GM12878 (cell line): ENCODE measurements around the gene FOXK2. TPM values are rescaled to one million over a fixed set of nuclear protein-coding genes. Genes with fewer than 3 reads are reported as not detected.

Experiments used
- ATAC-seq: fragments of 200-7000 bp; cut with Tn5 transposase; 3 replicates; pipeline ENCODE4 v1.9.1; 2020; ENCODE audit warnings: mild to moderate bottlenecking, moderate library complexity
- BruUV-seq: library from RNA; stranded (reverse); fragments of 400-500 nt; replicated peaks from 2 replicates; lab custom pipeline; 2021; lab: Mats Ljungman, UMichigan
- CTCF ChIA-PET: fragments of 300-600 bp; sonication (Branson Sonifier 250); formaldehyde crosslinking; extraction: SDS; loops from one replicate; lab custom pipeline; 2021; ENCODE audit warnings: inconsistent platforms; lab: Yijun Ruan, JAX
- POLR2A ChIA-PET: fragments of 350-600 bp; formaldehyde crosslinking; extraction: SDS; loops from one replicate; lab custom pipeline; 2021; ENCODE audit warnings: inconsistent platforms; lab: Charles Lee
- RAD21 ChIA-PET: fragments of 300-600 bp; sonication (Branson Sonifier 250); formaldehyde crosslinking; loops from one replicate; lab custom pipeline; 2023; ENCODE audit warnings: antibody characterized with exemption; ENCODE audit not compliant: unreplicated experiment; lab: Charles Lee
- SMC1A ChIA-PET: fragments of 300-600 bp; sonication (Branson Sonifier 250); formaldehyde crosslinking; loops from one replicate; lab custom pipeline; 2023; ENCODE audit not compliant: unreplicated experiment, uncharacterized antibody; lab: Charles Lee
- DNase-seq: peaks from one replicate; pipeline ENCODE4 v3.0.0-alpha.2; 2011; ENCODE audit warnings: low read depth, low spot score
- FAIRE-seq: peaks from 3 replicates; lab custom pipeline; 2011; peaks lifted over from hg19 to GRCh38; lab: Jason Lieb, UNC
- H2AFZ ChIP-seq: 2 replicates; pipeline ENCODE4 v1.6.0; 2011; ENCODE audit warnings: low read depth, low read length, control low read depth; ENCODE audit not compliant: control insufficient read depth
- H3K27ac ChIP-seq: 2 replicates; pipeline ENCODE4 v1.5.1; 2011; ENCODE audit warnings: control low read depth; ENCODE audit not compliant: control insufficient read depth, insufficient read depth
- H3K27me3 ChIP-seq, 2 experiments: replicated peaks in 1 of 2; 2 replicates each; pipeline versions ENCODE4 v1.6.0 to v1.6.1; 2011; ENCODE audit warnings: low read length in 1 of 2; ENCODE audit not compliant: control insufficient read depth in 2 of 2, insufficient read depth in 2 of 2
- H3K36me3 ChIP-seq, 2 experiments: 2 replicates each; pipeline ENCODE4 v1.5.1; 2011; ENCODE audit warnings: low read length in 1 of 2; ENCODE audit not compliant: control insufficient read depth in 2 of 2, insufficient read depth in 2 of 2
- H3K4me1 ChIP-seq: 2 replicates; pipeline ENCODE4 v1.6.1; 2011; ENCODE audit warnings: mild to moderate bottlenecking, low read length, moderate library complexity, mixed read lengths; ENCODE audit not compliant: control insufficient read depth, insufficient read depth
- H3K4me2 ChIP-seq: 2 replicates; pipeline ENCODE4 v1.6.0; 2011; ENCODE audit warnings: control low read depth; ENCODE audit not compliant: control insufficient read depth, insufficient read depth
- H3K4me3 ChIP-seq: fragments of 200-600 bp; sonication (generic); 2 replicates; pipeline ENCODE4 v1.5.1; 2016
- H3K79me2 ChIP-seq: 2 replicates; pipeline ENCODE4 v1.6.0; 2011; ENCODE audit warnings: low read length; ENCODE audit not compliant: control insufficient read depth, insufficient read depth
- H3K9ac ChIP-seq: 2 replicates; pipeline ENCODE4 v1.8.0; 2011; ENCODE audit warnings: low read length, control low read depth, mixed read lengths; ENCODE audit not compliant: control insufficient read depth, insufficient read depth
- H3K9me3 ChIP-seq: replicated peaks from 3 replicates; pipeline ENCODE4 v1.5.1; 2011; ENCODE audit warnings: mild to moderate bottlenecking, low read length; ENCODE audit not compliant: control insufficient read depth, insufficient read depth
- H4K20me1 ChIP-seq: 2 replicates; pipeline ENCODE4 v1.6.0; 2011; ENCODE audit not compliant: control insufficient read depth, insufficient read depth
- GABPA ChIP-seq: IDR thresholded peaks from 2 replicates; pipeline ENCODE4 v1.6.1; 2014; ENCODE audit warnings: antibody characterized with exemption, low read depth, mild to moderate bottlenecking, inconsistent platforms
- HCFC1 ChIP-seq: fragments of 150-350 bp; IDR thresholded peaks from 2 replicates; pipeline ENCODE4 v1.6.1; 2014; ENCODE audit warnings: low read length
- RAD51 ChIP-seq: fragments of 450-650 bp; IDR thresholded peaks from 2 replicates; pipeline ENCODE4 v1.6.1; 2016; ENCODE audit warnings: moderate library complexity, mild to moderate bottlenecking, inconsistent platforms
- RB1 ChIP-seq: fragments of 450-650 bp; formaldehyde crosslinking; IDR thresholded peaks from 2 replicates; pipeline ENCODE4 v1.6.1; 2017; ENCODE audit warnings: mild to moderate bottlenecking, borderline replicate concordance
- RCOR1 ChIP-seq: conservative IDR thresholded peaks from 2 replicates; pipeline ENCODE4 v1.6.1; 2012; ENCODE audit warnings: low read depth, low read length, improper control_type of control experiment
- SMAD5 ChIP-seq: IDR thresholded peaks from 2 replicates; pipeline ENCODE4 v1.6.1; 2016; ENCODE audit warnings: antibody characterized with exemption, low read depth
- TARDBP ChIP-seq: IDR thresholded peaks from 2 replicates; pipeline ENCODE4 v1.6.1; 2016; ENCODE audit warnings: borderline replicate concordance
- ZBTB11 ChIP-seq: fragments of 450-650 bp; formaldehyde crosslinking; IDR thresholded peaks from 2 replicates; pipeline ENCODE4 v1.5.0; 2022; ENCODE audit warnings: mild to moderate bottlenecking, missing genetic modification characterization
- ZNF384 ChIP-seq: IDR thresholded peaks from 2 replicates; pipeline ENCODE4 v1.6.1; 2012; ENCODE audit warnings: low read depth, mild to moderate bottlenecking, low read length, improper control_type of control experiment, borderline replicate concordance
- WGBS: methylation state at CpG from one replicate; pipeline ENCODE4 v1.1.6; 2016; ENCODE audit warnings: low lambda C conversion rate; ENCODE audit not compliant: insufficient replicate concordance, insufficient coverage; ENCODE audit errors: missing lambda C conversion rate; 5-methylcytosine and 5-hydroxymethylcytosine counted together
- in situ Hi-C: fragments of 300-500 bp; cut with MboI; formaldehyde crosslinking; loops from 9 replicates; pipeline ENCODE4 v1.14.3; 2018; ENCODE audit warnings: mixed read lengths
- intact Hi-C: fragments of 100-400 bp; cut with micrococcal nuclease; formaldehyde crosslinking; loops from one replicate; pipeline ENCODE4 v1.14.2; 2022; ENCODE audit not compliant: unreplicated experiment
- polyA plus RNA-seq, 11 experiments: library from polyadenylated mRNA; depleted of rRNA in 4 of 11; unstranded in 6 of 11; stranded (reverse) in 5 of 11; fragments of >200 nt; fragmentation: Nextera tagmentation in 4 of 11; fragmentation: Illumina TruSeq in 1 of 11; extraction: Ambion mirVana in 4 of 11; extraction: Trizol in 1 of 11; gene quantifications; 1 replicate in 1 of 11; 2 replicates in 10 of 11; pipeline versions ENCODE4 v1.2.1 to v1.2.3, GENCODE V29; 2011 to 2016; ENCODE audit warnings: inconsistent platforms in 2 of 11, missing spikeins in 2 of 11, low read depth in 1 of 11
- total RNA-seq, 4 experiments: library from RNA; depleted of rRNA in 3 of 4; stranded (reverse); fragments of >200 nt in 3 of 4; fragmentation: Illumina TruSeq in 1 of 4; extraction: Trizol in 1 of 4; gene quantifications; 2 replicates each; pipeline versions ENCODE4 v1.2.1 to v1.2.3, GENCODE V29; 2013 to 2021
- TF ChIP-seq, protein P1 (sequence below): fragments of 150-350 bp; IDR thresholded peaks from 2 replicates; pipeline ENCODE4 v1.6.1; 2014; ENCODE audit warnings: mild to moderate bottlenecking, low read depth, low read length

Gene FOXK2
- total and polyA plus RNA-seq, 10 of the 15 experiments (the other 5 are each of a cell fraction or from before 2014, with no cell fraction given): 2.4 to 56.8 (median 34.4) TPM

- no peak overlapping the region for H2AFZ ChIP-seq
- in situ Hi-C loops (no loop called here), intact Hi-C loops (no loop called here)
- no peak overlapping the region for H3K9ac ChIP-seq
- TF ChIP-seq RB1 (no peak), TARDBP (no peak), RCOR1 (no peak), GABPA (no peak), ZNF384 (no peak), RAD51 (no peak), SMAD5 (no peak), ZBTB11 (CRISPR knock-in tag) (no peak), HCFC1 (no peak)
- TF ChIP-seq, protein P1, sequence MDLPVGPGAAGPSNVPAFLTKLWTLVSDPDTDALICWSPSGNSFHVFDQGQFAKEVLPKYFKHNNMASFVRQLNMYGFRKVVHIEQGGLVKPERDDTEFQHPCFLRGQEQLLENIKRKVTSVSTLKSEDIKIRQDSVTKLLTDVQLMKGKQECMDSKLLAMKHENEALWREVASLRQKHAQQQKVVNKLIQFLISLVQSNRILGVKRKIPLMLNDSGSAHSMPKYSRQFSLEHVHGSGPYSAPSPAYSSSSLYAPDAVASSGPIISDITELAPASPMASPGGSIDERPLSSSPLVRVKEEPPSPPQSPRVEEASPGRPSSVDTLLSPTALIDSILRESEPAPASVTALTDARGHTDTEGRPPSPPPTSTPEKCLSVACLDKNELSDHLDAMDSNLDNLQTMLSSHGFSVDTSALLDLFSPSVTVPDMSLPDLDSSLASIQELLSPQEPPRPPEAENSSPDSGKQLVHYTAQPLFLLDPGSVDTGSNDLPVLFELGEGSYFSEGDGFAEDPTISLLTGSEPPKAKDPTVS: no peak
- CTCF ChIA-PET: no interaction called here
- DNase-seq (no peak), ATAC-seq (no peak), FAIRE-seq (no peak)
- H4K20me1 ChIP-seq: no peaks in the 10 kb centered on the region
- no peaks in the 10 kb centered on the region for H3K4me1 ChIP-seq
- H3K27ac ChIP-seq: no peak overlapping the region
- H3K36me3 ChIP-seq: peaks cover 24 to 25% of the 10 kb centered on the region in 2 experiments
- no peak overlapping the region for H3K4me2 ChIP-seq
- no peaks in the 10 kb centered on the region for H3K9me3 ChIP-seq
- no peaks in the 10 kb centered on the region for H3K79me2 ChIP-seq
- no TSS peak for BruUV-seq
- SMC1A ChIA-PET: no interaction called here
- no peaks in the 10 kb centered on the region for H3K27me3 ChIP-seq
- H3K4me3 ChIP-seq: no peak overlapping the region
- WGBS: 92% methylated on average over 21 of the region's 21 CpGs
- POLR2A ChIA-PET: interaction anchor here (0.7 kb wide), 1 partner anchor 93 kb away, joined by 3 read pairs; no protein-coding TSS in a partner anchor
- RAD21 ChIA-PET: no interaction called here
Measured at GRCh38 chr17:82586576-82587233, 67.2 kb downstream of the FOXK2 start.
